ENCODE data around the gene DBH.
"Not testable (repeated sequence)": the region's sequence is repeated elsewhere in the genome, so short reads cannot be mapped to it uniquely, and the experiment has no call there.

DBH gene

GRCh38 chr9:133621725-133622267 lies 14.4 kb upstream of the DBH start:
- no peak for DNase-seq (ENCODE audit: low read depth in 1 of 2, low spot score in 1 of 2)

DNA sequence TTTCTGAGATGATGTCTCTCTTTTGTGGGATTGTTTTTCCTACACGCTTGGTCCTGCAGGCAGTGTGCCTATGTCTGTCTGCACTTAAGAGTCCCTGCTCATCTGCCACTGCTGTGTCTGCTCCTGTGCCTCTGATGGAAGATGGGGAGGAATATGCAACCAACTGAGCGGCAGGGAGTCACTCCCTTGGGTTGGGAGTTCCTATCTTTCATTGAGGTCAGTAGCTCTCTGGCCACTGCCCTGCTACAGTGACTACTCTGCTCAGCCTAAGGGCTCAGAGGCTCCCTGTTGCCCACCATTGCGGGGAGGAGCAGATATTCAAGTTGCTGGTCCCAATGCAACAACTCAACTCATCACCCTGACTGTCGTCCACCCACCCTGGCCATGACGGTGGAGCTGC lies 13.6 kb upstream of the DBH start:
- no peak for DNase-seq (ENCODE audit: low read depth in 1 of 2, low spot score in 1 of 2)

DNA sequence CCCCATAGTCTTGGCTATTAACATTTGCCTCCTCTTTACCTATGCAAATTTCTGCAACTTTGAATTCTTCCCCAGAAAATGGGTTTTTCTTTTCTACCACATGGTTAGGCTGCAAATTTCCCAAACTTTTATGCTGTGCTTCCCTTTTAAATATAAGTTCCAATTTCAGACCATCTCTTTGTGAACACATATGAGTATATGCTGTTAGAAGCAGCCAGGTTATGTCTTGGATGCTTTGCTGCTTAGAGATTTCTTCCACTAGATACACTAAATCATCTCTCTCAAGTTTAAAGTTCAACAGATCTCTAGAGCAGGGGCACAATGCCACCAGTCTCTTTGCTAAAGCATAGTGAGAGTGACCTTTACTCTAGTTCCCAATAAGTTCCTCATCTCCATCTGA lies 10.2 kb upstream of the DBH start:
- not testable (repeated sequence) for DNase-seq (ENCODE audit: low read depth in 1 of 2, low spot score in 1 of 2)

DNA sequence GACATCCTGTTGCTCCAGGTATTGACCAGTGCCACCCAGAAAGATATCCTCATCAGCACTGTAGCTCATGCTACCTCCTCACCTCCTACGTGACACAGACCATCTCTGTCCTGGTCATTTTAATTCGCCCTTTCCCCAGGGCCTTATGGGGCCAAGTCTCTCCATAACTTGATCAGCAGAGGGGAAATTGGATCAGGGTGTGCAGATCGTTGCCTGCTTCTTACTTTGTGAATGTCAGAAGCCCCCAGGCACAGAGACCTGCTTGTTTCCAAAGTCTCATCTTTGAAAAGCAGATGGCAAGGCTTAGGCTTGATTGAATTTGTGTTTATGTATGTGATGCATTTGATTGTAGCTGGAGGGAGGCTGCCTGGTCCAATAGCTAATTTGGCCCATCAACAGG lies 8.8 kb upstream of the DBH start:
- no peak for DNase-seq (ENCODE audit: low read depth in 1 of 2, low spot score in 1 of 2)

- no peak for DNase-seq (ENCODE audit: low read depth in 1 of 2, low spot score in 1 of 2)
Measured at GRCh38 chr9:133628766-133629165, 7.4 kb upstream of the DBH start.

GRCh38 chr9:133629221-133630110 lies 6.7 kb upstream of the DBH start:
- no peak for DNase-seq (ENCODE audit: low read depth in 1 of 2, low spot score in 1 of 2)

DNA sequence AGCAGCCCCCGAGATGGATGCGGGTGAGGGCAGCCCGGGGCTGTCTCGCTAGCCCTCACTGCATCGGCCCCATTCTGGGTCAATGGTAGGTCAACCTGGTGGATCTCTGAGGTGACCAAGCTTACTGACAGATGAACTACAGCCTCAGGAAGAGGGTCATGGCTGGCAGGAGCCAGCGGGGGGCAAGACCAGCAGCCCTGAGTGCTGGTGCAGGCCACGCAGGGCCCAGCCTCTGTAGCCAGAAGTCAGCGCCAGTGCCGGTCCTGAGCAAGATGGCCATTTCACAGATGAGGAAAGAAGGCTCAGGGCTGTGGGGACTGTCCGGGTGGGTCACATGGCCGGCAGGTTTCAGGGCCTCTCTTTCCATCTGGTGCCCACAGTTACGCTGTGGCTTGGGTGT lies 5.1 kb upstream of the DBH start:
- DNase-seq (ENCODE audit: low read depth in 1 of 2, low spot score in 1 of 2) = no peak

DNA sequence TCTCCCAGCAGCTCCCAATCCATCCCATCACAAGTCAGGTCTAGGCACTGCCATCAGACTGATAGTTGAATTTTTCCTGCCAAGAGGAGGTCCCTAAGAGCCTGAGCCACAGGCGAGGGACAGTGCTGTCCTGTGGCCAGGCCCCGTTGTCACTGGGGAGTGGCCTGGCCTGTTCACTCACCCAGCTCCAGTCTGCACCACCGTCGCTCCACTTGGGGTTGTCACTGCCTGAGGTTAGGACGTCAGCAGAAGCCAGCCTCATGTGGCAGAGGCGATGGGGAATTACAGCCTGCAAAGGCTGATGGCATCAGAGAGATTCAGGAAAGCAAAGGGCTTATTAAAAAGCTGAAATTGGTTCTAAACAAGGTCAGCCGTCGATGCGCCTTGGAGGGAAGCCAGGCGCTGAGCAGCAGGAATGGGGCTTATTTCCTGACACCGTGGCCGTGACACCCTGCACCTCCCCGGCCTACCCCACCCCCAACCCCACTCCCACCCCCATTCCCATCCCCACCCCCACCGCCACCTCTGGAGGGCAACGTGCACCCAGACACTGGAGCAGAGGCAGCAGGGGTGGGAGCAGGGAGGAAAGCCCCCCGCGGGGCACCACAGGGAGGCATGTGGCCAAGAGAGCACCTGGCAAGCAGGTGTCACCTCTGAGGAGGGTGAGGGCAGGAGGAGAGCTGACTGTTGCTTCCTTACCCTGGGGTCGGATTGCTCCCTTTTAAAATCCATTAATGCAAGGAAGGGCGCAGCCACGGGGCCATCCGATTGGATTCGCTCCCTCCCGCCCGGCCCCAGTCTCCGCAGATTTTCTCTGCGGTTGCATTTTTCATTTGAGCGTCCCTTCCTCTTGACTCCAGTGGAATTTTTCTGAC lies 3.1 kb upstream of the DBH start:
- no peak for DNase-seq (ENCODE audit: low read depth in 1 of 2, low spot score in 1 of 2)

DNA sequence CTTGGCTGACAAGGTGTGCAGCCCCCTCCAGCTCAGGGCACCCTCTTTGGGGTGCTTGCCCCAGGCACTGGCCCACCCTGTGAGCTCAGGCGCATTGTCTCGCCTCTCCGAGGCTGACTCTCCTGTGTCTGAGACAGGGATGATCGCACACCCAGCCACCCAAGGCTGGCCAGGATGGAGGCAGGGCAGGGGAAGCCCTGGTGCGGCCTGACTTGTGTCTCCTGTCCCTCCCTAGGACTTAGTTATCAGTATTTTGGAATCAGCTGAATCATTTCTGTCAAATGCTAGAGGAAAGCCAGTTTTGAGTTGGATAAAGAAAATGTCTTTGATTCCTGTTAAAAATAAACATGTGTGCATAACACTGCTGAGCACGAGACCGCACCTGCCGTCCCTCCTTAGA lies 2.5 kb upstream of the DBH start:
- DNase-seq (ENCODE audit: low read depth in 1 of 2, low spot score in 1 of 2) = no peak

- DNase-seq (ENCODE audit: low read depth in 1 of 2, low spot score in 1 of 2) = no peak
Measured at GRCh38 chr9:133634081-133634691, 2.0 kb upstream of the DBH start.

DNA sequence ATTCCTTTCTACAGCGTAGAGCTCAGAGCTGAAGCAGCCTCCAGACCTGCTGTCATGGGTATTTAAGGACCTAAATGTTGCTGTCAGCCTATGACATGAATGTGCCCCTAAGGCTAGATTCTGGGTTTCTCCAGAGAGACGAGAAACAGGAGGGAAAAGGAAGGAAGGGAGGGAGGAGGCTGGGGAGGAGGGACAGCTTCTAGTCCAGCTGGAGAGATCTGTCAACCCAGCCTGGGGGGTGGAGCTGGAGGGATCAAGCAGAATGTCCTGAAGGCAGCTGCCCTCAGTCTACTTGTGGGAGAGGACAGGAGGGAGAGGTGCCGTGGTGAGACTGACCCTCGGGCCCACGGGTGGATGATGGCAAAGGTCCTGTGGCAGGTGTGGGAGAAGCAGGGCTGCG lies 1.1 kb upstream of the DBH start:
- DNase-seq (ENCODE audit: low read depth in 1 of 2, low spot score in 1 of 2) = no peak

DNA sequence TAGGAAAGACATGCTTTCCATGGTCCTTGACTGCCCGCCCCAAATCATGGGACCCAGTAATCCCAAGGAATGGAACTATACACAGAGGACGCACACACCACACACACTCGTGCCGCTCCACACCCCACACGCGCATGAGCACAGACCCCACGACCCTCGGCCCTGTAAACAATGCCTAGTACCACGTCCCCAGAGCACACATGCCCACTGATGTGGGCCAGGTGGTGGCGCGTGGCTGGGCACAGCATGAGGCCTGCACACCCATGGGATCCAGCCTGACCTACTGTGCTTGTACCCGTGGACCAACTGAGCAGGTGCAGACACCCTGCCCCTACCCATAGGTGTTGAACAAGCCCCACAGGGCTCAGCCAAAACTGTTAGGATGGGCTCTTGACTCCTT lies 739 bp downstream of the DBH start:
- DNase-seq (ENCODE audit: low read depth in 1 of 2, low spot score in 1 of 2) = no peak

GRCh38 chr9:133637451-133638055 lies 1.4 kb downstream of the DBH start:
- DNase-seq (ENCODE audit: low read depth in 1 of 2, low spot score in 1 of 2) = no peak

DNA sequence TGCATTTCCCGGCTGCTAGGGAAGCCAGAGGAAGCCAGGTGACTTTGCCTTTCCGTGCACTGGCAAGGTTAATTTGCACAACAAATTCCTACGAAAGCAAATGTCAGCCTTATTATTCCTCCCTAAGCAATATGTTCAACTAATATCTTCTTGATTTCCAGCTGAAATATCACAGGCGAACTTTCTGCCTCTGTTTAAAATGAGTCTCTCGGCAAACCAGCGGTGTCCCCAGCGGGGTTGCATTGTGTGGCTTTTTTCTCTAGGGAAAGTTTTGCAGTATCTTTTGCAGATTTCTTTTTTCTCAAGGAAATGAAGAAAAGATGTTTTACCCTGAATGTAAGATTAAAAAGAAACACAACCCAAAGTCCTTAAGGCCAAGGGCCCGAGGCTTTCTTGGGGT lies 1.9 kb downstream of the DBH start:
- DNase-seq (ENCODE audit: low read depth in 1 of 2, low spot score in 1 of 2) = no peak

DNA sequence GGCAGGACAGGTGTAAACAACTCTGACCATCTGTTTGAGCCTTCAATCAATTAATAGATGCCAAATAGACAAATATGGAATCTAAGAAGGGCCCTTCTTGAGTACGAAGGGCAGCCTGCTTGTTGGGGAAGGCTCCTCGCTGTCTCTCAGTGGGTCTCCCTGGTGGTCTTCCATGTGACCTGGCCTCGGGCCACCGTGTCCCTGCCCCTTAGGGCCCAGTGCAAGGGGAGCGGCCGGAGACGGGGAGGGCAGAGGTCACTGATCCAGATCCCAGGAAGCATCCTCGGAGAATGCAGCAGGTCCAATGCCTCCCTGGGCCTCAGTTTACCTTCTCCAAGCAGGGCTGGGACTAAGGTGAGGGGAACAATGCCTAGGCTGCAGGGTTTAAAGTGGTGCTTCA lies 2.5 kb downstream of the DBH start:
- DNase-seq (ENCODE audit: low read depth in 1 of 2, low spot score in 1 of 2) = no peak

GRCh38 chr9:133639613-133640012 lies 3.5 kb downstream of the DBH start:
- DNase-seq (ENCODE audit: low read depth in 1 of 2, low spot score in 1 of 2) = no peak

GRCh38 chr9:133640160-133640559 lies 4.0 kb downstream of the DBH start:
- DNase-seq (ENCODE audit: low read depth in 1 of 2, low spot score in 1 of 2) = no peak

DNA sequence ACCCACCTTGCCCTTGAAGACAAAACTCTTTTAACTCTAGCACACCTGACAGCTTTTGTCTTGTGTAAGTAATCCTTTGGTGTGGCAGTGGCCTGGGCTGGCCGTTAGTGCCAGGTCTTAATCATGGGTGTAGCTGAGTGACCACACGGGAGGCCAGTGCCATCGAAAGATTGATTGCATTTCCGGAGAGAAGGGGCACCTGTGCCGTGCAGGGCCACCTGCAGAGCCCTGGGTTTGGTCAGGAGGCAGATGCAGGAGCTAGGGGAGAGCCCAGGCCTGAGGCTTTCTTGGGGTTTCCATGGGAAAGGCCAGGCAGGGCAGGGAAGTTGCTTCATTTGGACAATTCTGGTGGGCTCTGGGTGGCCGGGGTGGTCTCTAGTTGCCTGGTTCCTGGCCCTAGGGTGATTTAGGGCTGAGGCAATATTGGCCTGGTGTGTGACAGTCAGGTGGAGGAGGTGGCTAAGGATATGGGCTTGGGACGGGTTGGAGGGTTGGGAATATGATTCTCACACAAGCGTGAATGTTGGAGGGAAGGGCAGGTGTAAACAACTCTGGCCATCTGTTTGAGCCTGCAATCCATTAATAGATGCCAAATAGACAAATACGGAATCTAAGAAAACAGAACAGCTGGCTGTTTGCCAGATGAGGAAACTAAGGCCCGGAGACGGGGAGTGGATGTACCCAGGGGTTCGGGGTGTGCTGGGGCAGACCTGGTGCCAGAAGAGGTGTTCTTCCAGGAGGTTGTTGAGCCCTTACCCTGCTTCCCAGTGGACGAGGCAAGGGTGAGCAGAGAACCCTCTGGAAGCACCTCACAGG lies 4.6 kb downstream of the DBH start:
- DNase-seq (ENCODE audit: low read depth in 1 of 2, low spot score in 1 of 2) = no peak

- no peak for DNase-seq (ENCODE audit: low read depth in 1 of 2, low spot score in 1 of 2)
Measured at GRCh38 chr9:133641396-133641655, 5.2 kb downstream of the DBH start.

DNA sequence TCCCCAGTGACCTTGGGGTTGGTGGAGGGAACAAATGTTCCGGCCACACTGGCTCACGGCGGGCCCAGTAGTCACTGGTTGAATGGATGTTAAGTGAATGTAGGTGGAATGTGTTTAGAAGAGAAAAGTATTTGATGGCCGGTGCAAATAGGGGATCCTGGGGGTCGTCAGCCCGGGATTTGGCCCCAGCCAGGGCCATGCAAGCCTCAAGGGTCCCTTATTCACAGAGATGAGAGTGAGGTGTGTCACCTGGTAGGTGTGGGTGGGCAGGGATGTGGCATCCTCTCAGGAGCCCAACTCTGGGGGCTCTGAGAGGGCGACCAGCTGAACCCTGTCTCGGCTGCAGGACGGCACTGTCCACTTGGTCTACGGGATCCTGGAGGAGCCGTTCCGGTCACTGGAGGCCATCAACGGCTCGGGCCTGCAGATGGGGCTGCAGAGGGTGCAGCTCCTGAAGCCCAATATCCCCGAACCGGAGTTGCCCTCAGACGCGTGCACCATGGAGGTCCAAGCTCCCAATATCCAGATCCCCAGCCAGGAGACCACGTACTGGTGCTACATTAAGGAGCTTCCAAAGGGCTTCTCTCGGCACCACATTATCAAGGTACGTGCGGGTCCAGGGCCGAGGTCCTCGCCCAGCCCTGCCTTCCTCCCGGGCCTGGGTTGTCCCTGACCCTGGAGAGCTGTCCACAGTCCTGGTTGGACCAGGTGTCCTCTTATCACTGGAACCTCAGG lies 5.9 kb downstream of the DBH start:
- DNase-seq (ENCODE audit: low read depth in 1 of 2, low spot score in 1 of 2) = no peak

Measured in activated T-helper 1 cell treated with anti-CD3 and anti-CD28 coated beads, Interleukin-2, amount 50 U/mL, for 16 hours (primary cell).